Measurements from ENCODE around the gene CHCHD3.
"Not testable (repeated sequence)": the region's sequence is repeated elsewhere in the genome, so short reads cannot be mapped to it uniquely, and the experiment has no call there.

The CHCHD3 gene

GRCh38 chr7:132895231-132895630 lies 186.7 kb downstream of the CHCHD3 start:
- DNase-seq = no peak

DNA sequence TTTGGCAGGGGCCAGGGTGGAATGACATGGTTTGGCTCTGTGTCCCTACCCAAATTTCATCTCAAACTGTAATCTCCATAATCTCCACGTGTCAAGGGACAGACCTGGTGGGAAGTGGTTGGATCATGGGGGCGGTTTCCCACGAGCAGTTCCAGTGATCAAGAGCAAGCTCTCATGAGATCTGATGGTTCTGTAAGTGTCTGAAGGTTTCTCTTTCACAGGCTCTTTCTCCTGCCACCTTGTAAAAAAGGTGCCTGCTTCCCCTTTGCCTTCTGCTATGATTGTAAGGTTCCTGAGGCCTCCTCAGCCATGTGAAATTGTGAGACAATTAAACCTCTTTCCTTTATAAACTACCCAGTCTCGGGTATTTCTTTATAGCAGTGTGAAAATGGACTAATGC lies 188.3 kb downstream of the CHCHD3 start:
- DNase-seq = no peak

DNA sequence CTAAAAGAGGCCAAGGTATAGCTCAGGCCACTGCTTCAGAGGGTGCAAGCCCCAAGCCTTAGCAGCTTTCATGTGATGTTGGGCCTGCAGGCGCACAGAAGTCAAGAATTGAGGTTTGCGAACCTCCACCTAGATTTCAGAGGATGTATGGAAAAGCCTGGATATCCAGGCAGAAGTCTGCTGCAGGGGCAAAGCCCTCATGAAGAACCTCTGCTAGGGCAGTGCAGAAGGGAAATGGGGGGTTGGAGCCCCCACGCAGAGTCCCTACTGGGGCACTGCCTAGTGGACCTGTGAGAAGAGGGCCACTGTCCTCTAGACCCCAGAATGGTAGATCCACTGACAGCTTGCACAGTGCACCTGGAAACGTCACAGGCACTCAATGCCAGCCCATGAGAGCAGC lies 189.1 kb downstream of the CHCHD3 start:
- not testable (repeated sequence) for DNase-seq

DNA sequence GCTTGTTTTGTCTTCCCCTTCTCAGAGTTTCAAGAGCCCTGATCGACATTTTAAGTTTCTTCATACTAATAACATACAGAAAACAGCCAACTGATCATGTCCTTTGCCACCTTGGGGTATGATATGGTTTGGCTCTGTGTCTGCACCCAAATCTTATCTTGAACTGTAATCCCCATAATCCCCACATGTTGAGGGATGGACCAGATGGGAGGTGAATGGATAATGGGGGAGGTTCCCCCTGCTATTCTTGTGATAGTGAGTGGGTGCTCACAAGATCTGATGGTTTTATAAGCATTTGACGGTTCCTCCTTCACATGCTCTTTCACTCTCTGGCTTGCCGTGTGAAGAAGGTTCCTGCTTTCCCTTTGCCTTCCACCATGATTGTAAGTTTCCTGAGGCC lies 190.3 kb downstream of the CHCHD3 start:
- DNase-seq = no peak

DNA sequence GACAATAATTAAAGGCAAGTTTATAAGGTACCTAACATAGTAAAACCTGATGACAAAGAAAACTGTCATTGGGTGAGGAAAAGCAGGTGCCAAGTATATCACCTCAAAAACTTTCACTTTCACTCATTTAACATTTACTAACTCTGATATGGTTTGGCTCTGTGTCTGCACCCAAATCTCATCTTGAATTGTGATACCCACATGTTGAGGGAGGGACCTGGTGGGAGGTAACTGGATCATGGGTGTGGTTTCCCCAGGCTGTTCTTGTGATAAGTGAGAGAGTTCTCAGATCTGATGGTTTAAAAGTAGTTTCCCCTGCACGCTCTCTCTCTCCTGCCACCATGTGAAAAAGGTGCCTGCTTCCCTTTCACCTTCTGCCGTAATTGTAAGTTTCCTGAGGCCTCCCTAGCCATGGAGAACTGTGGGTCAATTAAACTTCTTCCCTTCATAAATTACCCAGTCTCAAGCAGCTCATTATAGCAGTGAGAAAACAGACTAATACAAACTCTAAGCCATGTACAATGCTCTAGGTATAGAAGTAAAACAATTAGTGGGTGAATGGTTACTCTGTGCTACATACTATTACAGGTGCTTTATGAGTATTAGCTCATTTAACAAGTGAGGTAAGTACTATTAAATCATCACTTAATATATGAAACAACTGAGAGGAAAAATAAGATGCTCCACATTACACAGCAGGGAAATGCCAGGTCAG lies 199.0 kb downstream of the CHCHD3 start:
- peak in 2 of 6 experiments; percentile 12 to 23 for DNase-seq

DNA sequence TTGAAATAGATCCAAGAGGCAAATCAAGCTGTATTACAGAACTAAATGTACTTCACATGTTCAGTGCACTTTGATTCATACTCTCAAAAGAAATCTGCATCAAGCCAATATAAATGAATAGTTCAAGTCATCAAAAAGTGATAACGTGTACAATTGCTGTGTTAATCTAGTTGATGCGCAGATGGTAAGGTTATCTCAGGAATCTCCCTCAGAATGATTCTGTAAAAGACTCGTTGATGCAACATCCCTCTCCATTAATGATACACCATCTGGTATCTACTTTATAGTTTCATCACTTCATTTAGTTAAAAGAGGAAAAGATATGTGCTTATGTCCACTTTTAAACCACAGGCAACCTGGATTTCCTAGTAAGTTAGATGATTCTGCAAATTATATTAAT lies 200.6 kb downstream of the CHCHD3 start:
- no peak for DNase-seq

DNA sequence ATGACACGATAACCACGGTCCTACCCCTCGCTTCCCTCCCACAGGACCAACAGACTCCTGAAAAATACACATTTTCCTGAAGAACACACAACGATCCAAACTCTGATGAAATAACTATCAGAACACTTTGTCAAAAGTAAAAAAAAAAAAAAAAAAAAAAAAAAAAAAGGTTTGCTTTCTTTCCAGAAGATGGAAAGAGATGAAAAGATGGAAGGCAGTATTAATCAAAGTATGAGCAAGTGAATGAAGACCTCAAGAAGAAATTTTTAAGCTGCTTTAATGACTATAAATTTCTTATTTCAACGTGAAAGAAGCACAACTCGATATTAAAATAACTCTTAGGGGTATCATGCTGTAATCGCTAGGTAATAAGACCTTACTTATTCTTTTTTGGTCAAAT lies 202.3 kb downstream of the CHCHD3 start:
- no peak for DNase-seq

DNA sequence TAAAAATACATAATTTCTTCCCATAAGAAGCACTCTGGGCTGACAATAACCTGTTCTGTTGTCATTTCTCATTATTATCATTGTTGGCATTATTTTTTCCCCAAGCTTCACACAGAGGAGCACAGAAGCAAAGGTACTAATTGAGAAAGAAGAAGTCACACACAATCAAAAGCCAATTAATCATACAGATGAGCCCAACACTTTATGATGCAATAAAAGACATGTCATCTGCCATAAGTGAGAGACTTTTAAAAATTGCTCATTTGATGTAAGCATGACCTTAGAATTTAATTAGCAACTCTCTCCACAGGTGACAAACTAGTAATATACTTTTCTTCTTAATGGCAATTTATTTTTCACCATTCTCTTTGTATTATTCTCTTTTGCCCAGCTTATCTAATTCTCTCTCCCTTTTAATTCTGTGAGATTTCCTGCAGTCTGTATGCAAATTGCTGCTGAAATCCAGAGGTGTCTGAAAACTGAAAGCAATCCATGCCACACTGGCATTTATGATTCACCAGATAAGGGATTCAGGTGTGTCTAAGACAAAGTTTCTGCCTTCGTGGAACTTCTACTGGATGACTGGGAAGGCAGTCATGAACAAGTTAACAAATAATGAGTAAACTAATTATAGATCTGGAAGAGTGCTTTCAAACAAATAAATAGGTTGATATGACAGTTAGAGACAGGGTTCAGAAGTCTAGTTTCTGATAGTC lies 203.5 kb downstream of the CHCHD3 start:
- no peak for DNase-seq

GRCh38 chr7:132877573-132877972 lies 204.3 kb downstream of the CHCHD3 start:
- no peak for DNase-seq

- DNase-seq = no peak
Measured at GRCh38 chr7:132876576-132876975, 205.3 kb downstream of the CHCHD3 start.

DNA sequence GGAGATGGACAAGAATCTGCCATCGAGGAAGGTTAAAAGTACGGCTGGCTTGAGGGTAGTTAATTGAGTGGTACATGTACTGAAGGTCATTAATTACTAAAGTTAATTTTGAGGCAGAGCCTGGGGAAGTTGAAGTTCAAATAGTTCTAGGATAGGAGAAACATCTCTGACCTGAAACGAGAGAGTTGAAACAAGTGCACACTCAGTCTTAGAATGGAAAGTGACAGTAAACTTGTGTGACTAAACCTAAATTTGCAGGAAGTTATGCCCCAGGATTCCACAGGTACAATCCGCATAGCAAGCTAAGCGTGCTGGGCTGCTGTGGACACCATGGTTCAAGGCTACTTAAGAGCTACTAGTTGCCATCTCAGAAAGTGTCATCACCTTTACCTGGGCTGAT lies 209.9 kb downstream of the CHCHD3 start:
- DNase-seq = no peak

DNA sequence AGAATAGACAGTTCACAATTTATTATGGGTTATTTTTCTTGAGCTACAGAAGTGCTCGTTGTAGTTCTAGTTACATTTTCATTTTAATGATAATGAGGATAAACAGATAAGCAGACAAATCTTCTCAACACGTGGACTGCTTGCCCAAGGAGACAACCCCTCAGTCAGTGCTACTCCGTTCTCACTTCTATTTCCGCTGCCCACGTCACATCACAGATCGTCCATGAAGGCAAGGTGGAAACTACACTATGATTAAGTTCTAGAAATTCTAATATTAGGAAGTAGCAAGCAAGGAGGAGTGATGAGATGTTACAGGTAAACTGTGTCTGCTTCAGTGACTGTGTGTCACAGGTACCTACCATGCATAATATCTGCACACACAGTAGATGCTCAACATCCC lies 210.5 kb downstream of the CHCHD3 start:
- no peak for DNase-seq

GRCh38 chr7:132869166-132869861 lies 212.6 kb downstream of the CHCHD3 start:
- no peak for DNase-seq

DNA sequence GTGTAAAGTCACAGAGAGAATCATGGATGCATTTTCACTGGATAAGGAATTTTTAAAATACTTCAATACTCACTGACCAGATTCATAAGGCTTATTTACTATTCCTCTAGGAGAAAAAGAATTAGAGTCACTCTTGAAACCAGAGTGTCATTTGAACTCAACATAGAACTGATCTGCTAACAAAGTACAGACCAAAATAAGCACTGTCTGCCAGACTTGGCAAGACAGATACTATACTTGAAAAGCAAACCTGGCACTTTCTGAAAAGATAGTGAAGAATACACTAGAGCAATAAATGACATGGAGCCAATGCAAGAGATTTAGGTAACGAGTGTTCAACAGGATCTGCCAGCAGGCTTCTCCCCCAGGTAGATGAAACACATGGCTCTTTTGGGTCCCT lies 215.3 kb downstream of the CHCHD3 start:
- no peak for DNase-seq

DNA sequence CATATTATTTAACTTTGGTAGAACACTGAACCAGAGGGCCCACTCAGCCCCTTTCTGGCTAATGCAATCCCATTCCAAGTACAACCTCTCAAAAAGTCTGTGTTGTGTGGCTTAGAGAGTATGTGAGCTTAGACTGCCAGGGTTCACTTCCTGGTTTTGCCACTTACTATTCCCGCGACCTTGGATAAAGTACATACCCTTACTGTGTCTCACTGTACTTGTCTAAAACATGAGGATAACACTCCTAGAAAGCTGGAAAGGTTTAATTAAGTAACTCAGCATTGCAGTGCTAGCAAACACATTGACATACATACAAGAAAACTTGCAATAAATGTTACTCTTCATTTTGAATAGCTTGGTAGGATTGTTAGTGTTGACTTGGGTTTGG lies 215.8 kb downstream of the CHCHD3 start:
- no peak for DNase-seq

GRCh38 chr7:132865366-132866143 lies 216.3 kb downstream of the CHCHD3 start:
- DNase-seq = no peak

DNA sequence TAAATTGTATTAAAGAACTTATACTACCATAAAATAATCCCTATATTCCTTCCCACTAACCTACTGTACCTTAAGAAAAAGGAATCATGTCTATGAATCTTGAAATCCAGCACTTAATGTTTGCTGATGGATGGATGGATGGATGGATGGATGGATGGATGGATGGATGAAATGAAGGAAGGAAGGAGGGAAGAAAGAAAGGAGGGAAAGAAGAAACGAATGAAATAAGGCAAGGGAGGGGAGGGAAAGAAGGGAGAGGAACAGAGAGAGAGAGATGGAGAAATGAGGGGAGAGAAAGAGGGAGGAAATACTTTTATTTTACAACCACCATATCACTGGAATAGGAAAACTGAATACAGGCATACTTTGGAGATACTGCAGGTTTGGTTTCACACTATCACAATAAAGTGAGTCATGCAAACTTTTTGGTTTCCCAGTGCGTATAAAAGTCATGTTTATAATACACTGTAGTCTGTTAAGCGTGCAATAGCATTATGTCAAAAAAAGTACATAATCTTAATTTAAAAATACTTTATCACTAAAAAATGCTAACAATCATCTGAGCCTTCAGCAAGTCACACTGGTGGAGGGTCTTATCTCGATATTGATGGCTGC lies 219.8 kb downstream of the CHCHD3 start:
- DNase-seq = no peak

- DNase-seq = no peak
Measured at GRCh38 chr7:132861424-132861823, 220.5 kb downstream of the CHCHD3 start.

- no peak for DNase-seq
Measured at GRCh38 chr7:132859199-132859598, 222.7 kb downstream of the CHCHD3 start.

GRCh38 chr7:132858760-132859159 lies 223.1 kb downstream of the CHCHD3 start:
- DNase-seq = no peak

GRCh38 chr7:132858251-132858650 lies 223.6 kb downstream of the CHCHD3 start:
- DNase-seq = no peak

DNA sequence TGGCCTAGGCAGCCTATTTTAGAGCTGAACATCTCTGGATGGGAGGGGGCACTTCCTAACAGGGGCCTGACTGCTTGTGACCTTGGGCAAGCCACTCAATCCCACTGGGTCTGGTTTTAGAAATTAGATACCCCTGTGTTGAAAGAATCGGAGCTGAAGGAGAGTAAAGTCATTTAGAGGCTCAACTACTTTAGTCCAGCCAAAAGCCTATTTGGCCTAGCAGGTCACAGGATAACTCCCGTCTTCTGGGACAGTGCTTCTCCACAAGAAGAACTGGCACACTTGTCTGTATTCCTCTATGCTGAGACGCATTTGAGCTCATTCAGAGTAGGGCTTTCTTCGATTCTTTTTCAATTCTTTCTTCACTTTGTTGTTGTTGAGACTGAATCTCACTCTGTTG lies 224.2 kb downstream of the CHCHD3 start:
- DNase-seq = no peak

- no peak for DNase-seq
Measured at GRCh38 chr7:132857031-132857430, 224.9 kb downstream of the CHCHD3 start.
